Activated CD4-positive, CD25-positive, alpha-beta regulatory T cell treated with anti-CD3 and anti-CD28 coated beads, Interleukin-2, amount 50 U/mL, for 24 hours (primary cell): ENCODE measurements around the gene OR2L8.

ENCODE experiments used
- ATAC-seq, 2 donors: fragments of 150-1000 bp; cut with Tn5 transposase; one replicate each; pipeline ENCODE4 v1.10.0; 2021; ENCODE audit warnings: mild to moderate bottlenecking in 1 of 2, moderate library complexity in 1 of 2

OR2L8 gene

GRCh38 chr1:247948558-247948957, at the start of gene OR2L8:
Gene OR2L8, plus strand, starts transcription at chr1:247948858. Its CDS starts 0 bp downstream, at chr1:247948858.
- ATAC-seq, result no peak

- ATAC-seq, result no peak
These were observed 44.5 kb upstream of the OR2L8 start for GRCh38 chr1:247904122-247904521.

GRCh38 chr1:247905181-247905580, 43.5 kb upstream of the OR2L8 start:
- ATAC-seq, result no peak

GRCh38 chr1:247905910-247906503, 42.7 kb upstream of the OR2L8 start:
- ATAC-seq, result no peak

GRCh38 chr1:247906504-247907047, 42.1 kb upstream of the OR2L8 start:
- ATAC-seq, result peak; percentile 85 to 88

GRCh38 chr1:247908766-247909165, 39.9 kb upstream of the OR2L8 start:
- ATAC-seq, result no peak

GRCh38 chr1:247913786-247914185, 34.9 kb upstream of the OR2L8 start:
- ATAC-seq, result no peak

- no peak for ATAC-seq
These were observed 33.6 kb upstream of the OR2L8 start for GRCh38 chr1:247914941-247915662.

- ATAC-seq, result no peak
These were observed 28.7 kb upstream of the OR2L8 start, which contains the start of gene OR2T8 for GRCh38 chr1:247919952-247920351. Gene OR2T8, plus strand, starts transcription at chr1:247920252. Its CDS starts 766 bp downstream, at chr1:247921018.

GRCh38 chr1:247923941-247924340, 24.7 kb upstream of the OR2L8 start:
- ATAC-seq, result no peak

- ATAC-seq, result no peak
These were observed 23.8 kb upstream of the OR2L8 start, which contains the start of gene OR2AJ1 for GRCh38 chr1:247924868-247925267. Gene OR2AJ1, plus strand, starts transcription at chr1:247924889. Its CDS starts 8,880 bp downstream, at chr1:247933769.

GRCh38 chr1:247933989-247934388, 14.7 kb upstream of the OR2L8 start:
- no peak for ATAC-seq

- no peak for ATAC-seq
These were observed 12.9 kb upstream of the OR2L8 start for GRCh38 chr1:247935781-247936180.

GRCh38 chr1:247936415-247936814, 12.2 kb upstream of the OR2L8 start:
- no peak for ATAC-seq

GRCh38 chr1:247936965-247937734, 11.5 kb upstream of the OR2L8 start:
- ATAC-seq, result peak; percentile 79 to 99

GRCh38 chr1:247942624-247943023, 6.0 kb upstream of the OR2L8 start:
- ATAC-seq, result no peak

- ATAC-seq, result no peak
These were observed 4.8 kb downstream of the OR2L8 start for GRCh38 chr1:247953408-247953807.

GRCh38 chr1:247961791-247962190, 13.1 kb downstream of the OR2L8 start:
- no peak for ATAC-seq

- ATAC-seq, result no peak
These were observed 14.4 kb downstream of the OR2L8 start for GRCh38 chr1:247962911-247963588.

- ATAC-seq, result no peak
These were observed 16.3 kb downstream of the OR2L8 start, which contains the start of gene OR2AK2 for GRCh38 chr1:247964933-247965332. Gene OR2AK2, plus strand, starts transcription at chr1:247965233. Its CDS starts 144 bp downstream, at chr1:247965377.

GRCh38 chr1:247966532-247967204, 18.0 kb downstream of the OR2L8 start:
- ATAC-seq, result no peak

GRCh38 chr1:247992986-247993385, 44.3 kb downstream of the OR2L8 start:
- no peak for ATAC-seq
